Measurements from ENCODE around the gene DLX1. TPM values are rescaled to one million over a fixed set of nuclear protein-coding genes. Genes with fewer than 3 reads are reported as not detected.
"Not testable (repeated sequence)": the region's sequence is repeated elsewhere in the genome, so short reads cannot be mapped to it uniquely, and the experiment has no call there.

Gene DLX1
- total RNA-seq, 4 donors from 2014 or later = 0.40 TPM; not detected in 3

DNA sequence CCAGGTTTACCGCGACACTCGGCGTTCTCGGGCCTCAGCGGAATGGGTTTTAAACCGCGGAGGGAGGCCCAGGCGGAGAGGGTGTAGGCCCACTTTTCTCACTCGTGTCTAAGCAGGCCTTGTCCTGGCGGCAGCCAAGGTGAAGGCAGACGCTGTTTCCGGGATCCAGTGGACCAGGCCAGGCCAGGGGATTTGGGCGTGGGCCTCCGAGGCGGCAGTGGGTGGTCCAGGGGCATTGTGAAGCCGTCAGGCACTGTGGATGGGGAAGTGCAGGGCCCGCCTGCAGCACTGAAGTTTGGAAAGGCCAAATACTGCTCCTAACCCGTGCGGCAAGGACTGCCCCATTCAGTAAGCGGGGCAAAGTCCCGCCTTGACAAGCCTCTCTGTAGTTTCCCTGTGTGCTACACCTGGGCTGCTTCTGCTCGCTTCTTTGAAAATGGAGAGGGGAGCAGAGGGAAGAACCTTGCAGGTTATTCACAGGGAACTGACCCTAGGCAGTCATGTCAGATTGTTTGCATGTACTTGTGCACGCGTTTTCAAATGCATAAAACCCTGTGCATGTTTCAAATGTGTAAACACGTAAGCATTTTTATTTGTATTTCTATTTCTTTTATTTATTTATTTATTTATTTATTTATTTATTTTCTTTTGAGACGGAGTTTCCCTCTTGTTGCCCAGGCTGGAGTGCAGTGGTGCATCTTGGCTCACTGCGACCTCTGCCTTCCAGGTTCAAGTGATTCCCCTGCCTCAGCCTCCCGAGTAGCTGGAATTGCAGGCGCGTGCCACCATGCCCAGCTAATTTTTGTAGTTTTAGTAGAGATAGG is 24.9 kb downstream of the DLX1 start:
- 70 to 73% methylated on average over 7 to 14 of the region's 31 CpGs for WGBS, 2 donors (ENCODE audit: low coverage in 1 of 2)
- no peaks in the 10 kb centered on the region for H3K9me3 ChIP-seq
- ATAC-seq = no peak
- H3K4me3 ChIP-seq = no peak overlapping the region
- peaks cover 75% of the 10 kb centered on the region for H3K27me3 ChIP-seq
- H3K4me1 ChIP-seq = peaks cover 0 to 25% (median 11%) of the 10 kb centered on the region in 3 donors
- H3K36me3 ChIP-seq = no peaks in the 10 kb centered on the region
- no peak overlapping the region for H3K27ac ChIP-seq
- no peak for TF ChIP-seq CTCF (IDR thresholded peaks at IDR 0.05)
- no peak for TF ChIP-seq EP300 (IDR thresholded peaks at IDR 0.05)
- TF ChIP-seq POLR2AphosphoS5 (IDR thresholded peaks at IDR 0.05) = no peak
- TF ChIP-seq POLR2A (IDR thresholded peaks at IDR 0.05) = no peak

- Histone ChIP-seq H3K36me3 (no peaks in the 10 kb centered on the region), H3K9me3 (no peaks in the 10 kb centered on the region), H3K4me1 (no peaks in the 10 kb centered on the region), H3K4me3 (no peak overlapping the region), H3K27me3 (peaks cover 46% of the 10 kb centered on the region), H3K27ac (no peak overlapping the region)
- no peak for TF ChIP-seq EP300 (IDR thresholded peaks at IDR 0.05)
- TF ChIP-seq CTCF (IDR thresholded peaks at IDR 0.05) = peak in 3 of 4 experiments; percentile 31 to 47 (median 46)
- TF ChIP-seq POLR2A (IDR thresholded peaks at IDR 0.05) = no peak
- 12 to 13% methylated on average over 2 of the region's 2 CpGs for WGBS, 2 donors (ENCODE audit: low coverage in 1 of 2)
- ATAC-seq = no peak
Observed at GRCh38 chr2:172113617-172114016, 28.3 kb downstream of the DLX1 start.

GRCh38 chr2:172114176-172114575 is 28.9 kb downstream of the DLX1 start:
- not testable (repeated sequence) for H3K4me1 ChIP-seq, H3K36me3 ChIP-seq, H3K4me3 ChIP-seq, H3K27ac ChIP-seq, ATAC-seq, H3K9me3 ChIP-seq
- peaks cover 40% of the 10 kb centered on the region for H3K27me3 ChIP-seq
- 89 to 90% methylated on average over 5 to 6 of the region's 6 CpGs for WGBS, 2 donors (ENCODE audit: low coverage in 1 of 2)

DNA sequence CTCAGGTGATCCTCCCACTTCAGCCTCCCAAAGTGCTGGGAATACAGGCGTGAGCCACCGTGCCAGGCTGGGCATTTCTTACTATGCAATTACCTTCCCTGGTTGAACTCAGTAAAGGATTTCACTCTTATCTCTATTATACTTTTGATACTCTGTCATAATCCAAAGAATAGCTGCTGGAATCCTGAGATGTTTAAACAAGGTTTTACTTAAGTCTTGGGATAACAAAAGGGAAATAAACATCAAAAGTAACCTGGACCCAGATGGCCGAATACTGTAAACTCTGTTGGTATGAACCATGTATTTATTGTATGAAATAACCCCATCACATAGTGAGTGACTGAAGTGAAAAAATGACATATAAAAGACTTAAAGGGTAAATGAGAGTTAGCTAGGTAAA is 29.3 kb downstream of the DLX1 start:
- no peaks in the 10 kb centered on the region for H3K9me3 ChIP-seq
- no peak for ATAC-seq
- WGBS, 2 donors (ENCODE audit: low coverage in 1 of 2) = 53 to 67% methylated on average over 3 of the region's 3 CpGs
- no peak overlapping the region for H3K4me3 ChIP-seq
- no peaks in the 10 kb centered on the region for H3K4me1 ChIP-seq
- no peak overlapping the region for H3K27ac ChIP-seq
- H3K27me3 ChIP-seq = peaks cover 36% of the 10 kb centered on the region
- TF ChIP-seq CTCF (IDR thresholded peaks at IDR 0.05) (no peak), POLR2AphosphoS5 (IDR thresholded peaks at IDR 0.05) (no peak), EP300 (IDR thresholded peaks at IDR 0.05) (no peak), POLR2A (IDR thresholded peaks at IDR 0.05) (no peak)
- no peaks in the 10 kb centered on the region for H3K36me3 ChIP-seq

GRCh38 chr2:172116107-172116506 is 30.8 kb downstream of the DLX1 start:
- Histone ChIP-seq H3K4me1 (no peaks in the 10 kb centered on the region), H3K9me3 (no peaks in the 10 kb centered on the region), H3K27me3 (peaks cover 24% of the 10 kb centered on the region), H3K27ac (no peak overlapping the region), H3K36me3 (no peaks in the 10 kb centered on the region), H3K4me3 (no peak overlapping the region)
- no peak for ATAC-seq
- TF ChIP-seq POLR2A (IDR thresholded peaks at IDR 0.05) = no peak
- TF ChIP-seq CTCF (IDR thresholded peaks at IDR 0.05) = no peak
- no peak for TF ChIP-seq POLR2AphosphoS5 (IDR thresholded peaks at IDR 0.05)
- no peak for TF ChIP-seq EP300 (IDR thresholded peaks at IDR 0.05)
- 43 to 54% methylated on average over 2 to 4 of the region's 5 CpGs for WGBS, 2 donors (ENCODE audit: low coverage in 1 of 2)
